IMR-90 (cell line): ENCODE measurements around the gene SURF6.

ENCODE experiments used
- CEBPB ChIP-seq: IDR thresholded peaks from 2 replicates; pipeline ENCODE4 v1.6.1; 2012; ENCODE audit warnings: low read depth, low read length, improper control_type of control experiment
- CHD1 ChIP-seq: IDR thresholded peaks from 2 replicates; pipeline ENCODE4 v1.6.1; 2012; ENCODE audit warnings: low read depth, low read length, improper control_type of control experiment
- MAFK ChIP-seq: IDR thresholded peaks from 2 replicates; pipeline ENCODE4 v1.6.1; 2012; ENCODE audit warnings: low read depth, low read length, improper control_type of control experiment
- POLR2A ChIP-seq: IDR thresholded peaks from 2 replicates; pipeline ENCODE4 v1.6.1; 2012; ENCODE audit warnings: mild to moderate bottlenecking, low read depth, low read length
- RAD21 ChIP-seq: IDR thresholded peaks from 2 replicates; pipeline ENCODE4 v1.6.1; 2012; ENCODE audit warnings: low read length, improper control_type of control experiment
- RFX5 ChIP-seq: IDR thresholded peaks from 2 replicates; pipeline ENCODE4 v1.8.0; 2012; ENCODE audit warnings: low read depth, mild to moderate bottlenecking, low read length, moderate library complexity
- SMC3 ChIP-seq: fragments of 150-350 bp; IDR thresholded peaks from 2 replicates; pipeline ENCODE4 v1.6.1; 2016; ENCODE audit warnings: low read depth, mild to moderate bottlenecking, antibody characterized with exemption, low read length, moderate library complexity
- USF2 ChIP-seq: fragments of 150-350 bp; IDR thresholded peaks from 2 replicates; pipeline ENCODE4 v1.6.1; 2017; ENCODE audit warnings: mild to moderate bottlenecking, antibody characterized with exemption, low read length, low read depth
- TF ChIP-seq, protein P1 (sequence below): conservative IDR thresholded peaks from 2 replicates; pipeline ENCODE4 v1.5.1; 2012; ENCODE audit warnings: mild to moderate bottlenecking, low read depth, low read length, improper control_type of control experiment

DNA sequence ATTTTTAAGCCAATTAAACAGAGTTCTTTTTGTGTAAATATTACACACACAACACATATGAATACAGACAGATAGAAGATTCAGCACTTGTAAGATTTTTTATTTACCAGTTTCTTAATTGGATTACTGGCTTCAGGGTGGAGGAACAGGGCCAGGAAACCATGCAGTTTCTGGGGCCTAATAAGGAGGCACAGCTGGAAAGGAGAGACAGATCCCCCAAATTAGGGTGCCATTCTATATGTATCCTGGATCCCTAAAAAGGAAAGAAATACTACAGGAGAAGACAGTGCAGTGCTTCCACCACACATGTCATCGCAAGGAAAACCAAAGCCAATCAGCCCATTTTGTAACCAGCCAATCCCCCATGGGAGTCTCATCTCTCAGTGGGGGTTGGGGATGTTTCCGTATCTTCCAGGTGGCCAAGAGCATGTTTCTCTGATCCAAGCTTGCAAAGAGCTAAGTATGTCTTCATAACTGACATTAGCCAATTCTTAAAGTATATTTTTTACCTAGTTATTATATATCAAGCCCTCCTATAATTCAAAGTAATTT, 45.2 kb downstream of the SURF6 start:
- no peak for TF ChIP-seq CHD1
- TF ChIP-seq, protein P1, sequence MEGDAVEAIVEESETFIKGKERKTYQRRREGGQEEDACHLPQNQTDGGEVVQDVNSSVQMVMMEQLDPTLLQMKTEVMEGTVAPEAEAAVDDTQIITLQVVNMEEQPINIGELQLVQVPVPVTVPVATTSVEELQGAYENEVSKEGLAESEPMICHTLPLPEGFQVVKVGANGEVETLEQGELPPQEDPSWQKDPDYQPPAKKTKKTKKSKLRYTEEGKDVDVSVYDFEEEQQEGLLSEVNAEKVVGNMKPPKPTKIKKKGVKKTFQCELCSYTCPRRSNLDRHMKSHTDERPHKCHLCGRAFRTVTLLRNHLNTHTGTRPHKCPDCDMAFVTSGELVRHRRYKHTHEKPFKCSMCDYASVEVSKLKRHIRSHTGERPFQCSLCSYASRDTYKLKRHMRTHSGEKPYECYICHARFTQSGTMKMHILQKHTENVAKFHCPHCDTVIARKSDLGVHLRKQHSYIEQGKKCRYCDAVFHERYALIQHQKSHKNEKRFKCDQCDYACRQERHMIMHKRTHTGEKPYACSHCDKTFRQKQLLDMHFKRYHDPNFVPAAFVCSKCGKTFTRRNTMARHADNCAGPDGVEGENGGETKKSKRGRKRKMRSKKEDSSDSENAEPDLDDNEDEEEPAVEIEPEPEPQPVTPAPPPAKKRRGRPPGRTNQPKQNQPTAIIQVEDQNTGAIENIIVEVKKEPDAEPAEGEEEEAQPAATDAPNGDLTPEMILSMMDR: no peak
- no peak for TF ChIP-seq POLR2A
- no peak for TF ChIP-seq SMC3
- no peak for TF ChIP-seq RFX5
- TF ChIP-seq CEBPB: no peak
- no peak for TF ChIP-seq MAFK
- TF ChIP-seq USF2: no peak
- no peak for TF ChIP-seq RAD21
